Neuron (in vitro differentiated cells): ENCODE data around the gene DTX3.
"Not testable (repeated sequence)": the region's sequence is repeated elsewhere in the genome, so short reads cannot be mapped to it uniquely, and the experiment has no call there.

ENCODE experiments used
- H2AFZ ChIP-seq: one replicate; pipeline ENCODE4 v1.6.1; 2013; ENCODE audit warnings: low read depth, mild to moderate bottlenecking, inconsistent platforms, low read length, moderate library complexity
- H3K27me3 ChIP-seq: one replicate; pipeline ENCODE4 v1.6.1; 2013; ENCODE audit warnings: low read length; ENCODE audit not compliant: insufficient read depth
- H3K36me3 ChIP-seq: one replicate; pipeline ENCODE4 v1.6.1; 2013; ENCODE audit warnings: low read length; ENCODE audit not compliant: insufficient read depth
- H3K4me1 ChIP-seq: one replicate; pipeline ENCODE4 v1.6.1; 2013; ENCODE audit warnings: low read length; ENCODE audit not compliant: insufficient read depth
- H3K4me3 ChIP-seq: 2 replicates; pipeline ENCODE4 v1.5.1; 2013; ENCODE audit warnings: mild to moderate bottlenecking, low read length, moderate library complexity
- H3K9me3 ChIP-seq: one replicate; pipeline ENCODE4 v1.6.1; 2013; ENCODE audit warnings: low read length

The DTX3 gene

DNA sequence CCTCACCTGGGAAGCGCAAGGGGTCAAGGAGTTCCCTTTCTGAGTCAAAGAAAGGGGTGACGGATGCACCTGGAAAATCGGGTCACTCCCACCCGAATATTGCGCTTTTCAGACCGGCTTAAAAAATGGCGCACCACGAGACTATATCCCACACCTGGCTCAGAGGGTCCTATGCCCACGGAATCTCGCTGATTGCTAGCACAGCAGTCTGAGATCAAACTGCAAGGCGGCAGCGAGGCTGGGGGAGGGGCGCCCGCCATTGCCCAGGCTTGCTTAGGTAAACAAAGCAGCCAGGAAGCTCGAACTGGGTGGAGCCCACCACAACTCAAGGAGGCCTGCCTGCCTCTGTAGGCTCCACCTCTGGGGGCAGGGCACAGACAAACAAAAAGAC is 42.0 kb downstream of the DTX3 start:
- not testable (repeated sequence) for H2AFZ ChIP-seq, H3K4me1 ChIP-seq, H3K9me3 ChIP-seq, H3K36me3 ChIP-seq, H3K27me3 ChIP-seq, H3K4me3 ChIP-seq

- no peaks in the 10 kb centered on the region for H3K4me1 ChIP-seq
- H2AFZ ChIP-seq: no peak overlapping the region
- no peak overlapping the region for H3K4me3 ChIP-seq
- H3K27me3 ChIP-seq: peaks cover 3% of the 10 kb centered on the region
- H3K36me3 ChIP-seq: no peaks in the 10 kb centered on the region
- no peaks in the 10 kb centered on the region for H3K9me3 ChIP-seq
Measured at GRCh38 chr12:57654042-57654441, 49.4 kb downstream of the DTX3 start.

- Histone ChIP-seq H3K4me3 (no peak overlapping the region), H2AFZ (no peak overlapping the region), H3K36me3 (no peaks in the 10 kb centered on the region), H3K9me3 (no peaks in the 10 kb centered on the region), H3K27me3 (peaks cover 3% of the 10 kb centered on the region), H3K4me1 (no peaks in the 10 kb centered on the region)
Measured at GRCh38 chr12:57655541-57656240, 51.1 kb downstream of the DTX3 start.

DNA sequence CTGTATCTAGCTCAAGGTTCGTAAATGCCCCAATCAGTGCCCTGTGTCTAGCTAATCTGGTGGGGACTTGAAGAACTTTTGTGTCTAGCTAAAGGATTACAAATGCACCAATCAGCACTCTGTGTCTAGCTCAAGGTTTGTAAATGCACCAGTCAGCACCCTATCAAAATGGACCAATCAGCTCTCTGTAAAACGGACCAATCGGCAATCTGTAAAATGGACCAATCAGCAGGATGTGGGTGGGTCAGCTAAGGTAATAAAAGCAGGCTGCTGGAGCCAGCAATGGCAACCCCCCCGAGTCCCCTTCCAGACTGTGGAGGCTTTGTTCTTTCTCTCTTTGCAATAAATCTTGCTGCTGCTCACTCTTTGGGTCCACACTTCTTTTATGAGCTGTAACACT is 51.8 kb downstream of the DTX3 start:
- not testable (repeated sequence) for H3K4me3 ChIP-seq, H3K4me1 ChIP-seq, H3K9me3 ChIP-seq, H3K36me3 ChIP-seq, H3K27me3 ChIP-seq, H2AFZ ChIP-seq

GRCh38 chr12:57657744-57658143 is 53.1 kb downstream of the DTX3 start:
- H3K4me3 ChIP-seq: no peak overlapping the region
- H3K36me3 ChIP-seq: no peaks in the 10 kb centered on the region
- H3K9me3 ChIP-seq: no peaks in the 10 kb centered on the region
- H3K27me3 ChIP-seq: peaks cover 3% of the 10 kb centered on the region
- no peak overlapping the region for H2AFZ ChIP-seq
- H3K4me1 ChIP-seq: no peaks in the 10 kb centered on the region

- peaks cover 3% of the 10 kb centered on the region for H3K27me3 ChIP-seq
- no peak overlapping the region for H3K4me3 ChIP-seq
- no peaks in the 10 kb centered on the region for H3K36me3 ChIP-seq
- H2AFZ ChIP-seq: no peak overlapping the region
- no peaks in the 10 kb centered on the region for H3K9me3 ChIP-seq
- H3K4me1 ChIP-seq: no peaks in the 10 kb centered on the region
Measured at GRCh38 chr12:57658890-57659289, 54.3 kb downstream of the DTX3 start.
